Panc1 (cell line): Measurements from ENCODE around the gene NAAA.
"Not testable (repeated sequence)": the region's sequence is repeated elsewhere in the genome, so short reads cannot be mapped to it uniquely, and the experiment has no call there.

Experiments used
- CTCF ChIP-seq: fragments of 450-650 bp; IDR thresholded peaks from 2 replicates; pipeline ENCODE4 v1.5.1; 2017; ENCODE audit warnings: mild to moderate bottlenecking
- POLR2AphosphoS5 ChIP-seq: IDR thresholded peaks from 2 replicates; pipeline ENCODE4 v1.6.1; 2012; ENCODE audit warnings: mild to moderate bottlenecking, low read depth, low read length, moderate library complexity
- REST ChIP-seq, 2 experiments: IDR thresholded peaks; 2 replicates each; pipeline ENCODE4 v1.6.1; 2011 to 2012; ENCODE audit warnings: low read depth in 2 of 2, control low read depth in 1 of 2, low read length in 1 of 2, mild to moderate bottlenecking in 1 of 2, moderate library complexity in 1 of 2; ENCODE audit not compliant: insufficient read depth in 1 of 2
- SIN3A ChIP-seq: IDR thresholded peaks from 2 replicates; pipeline ENCODE4 v1.6.1; 2012; ENCODE audit warnings: low read depth, mild to moderate bottlenecking, low read length, moderate library complexity, borderline replicate concordance; ENCODE audit not compliant: insufficient read depth

GRCh38 chr4:75962072-75962471 lies 21.3 kb upstream of the NAAA start:
- TF ChIP-seq CTCF; SIN3A; POLR2AphosphoS5; REST (IDR thresholded peaks at IDR 0.05; ENCODE audit: insufficient read depth in 1 of 2, low read depth in 2 of 2, low read length in 1 of 2): not testable (repeated sequence)
